ENCODE data around the gene RSPH3.

DNA sequence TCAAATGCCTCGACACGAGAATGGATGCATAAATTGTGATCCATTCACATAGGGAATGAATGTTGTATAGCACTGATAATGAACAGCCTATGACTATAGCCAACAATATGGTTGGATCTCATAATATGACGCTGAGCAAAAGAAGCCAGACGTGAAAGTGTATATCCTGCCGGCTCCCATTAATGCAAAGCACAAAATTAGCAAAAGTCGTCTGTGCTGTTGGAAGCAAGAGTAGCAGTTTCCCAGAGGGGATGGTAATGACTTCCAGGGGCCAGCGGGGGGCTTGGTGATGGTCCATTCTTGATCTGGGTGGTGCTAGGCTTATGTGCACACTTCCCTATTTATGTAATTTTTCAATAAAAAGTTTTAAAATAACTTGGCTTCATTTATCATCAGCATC, 45.8 kb upstream of the RSPH3 start:
- no peak for TF ChIP-seq POLR2A (IDR thresholded peaks at IDR 0.05)
- TF ChIP-seq, protein P1, sequence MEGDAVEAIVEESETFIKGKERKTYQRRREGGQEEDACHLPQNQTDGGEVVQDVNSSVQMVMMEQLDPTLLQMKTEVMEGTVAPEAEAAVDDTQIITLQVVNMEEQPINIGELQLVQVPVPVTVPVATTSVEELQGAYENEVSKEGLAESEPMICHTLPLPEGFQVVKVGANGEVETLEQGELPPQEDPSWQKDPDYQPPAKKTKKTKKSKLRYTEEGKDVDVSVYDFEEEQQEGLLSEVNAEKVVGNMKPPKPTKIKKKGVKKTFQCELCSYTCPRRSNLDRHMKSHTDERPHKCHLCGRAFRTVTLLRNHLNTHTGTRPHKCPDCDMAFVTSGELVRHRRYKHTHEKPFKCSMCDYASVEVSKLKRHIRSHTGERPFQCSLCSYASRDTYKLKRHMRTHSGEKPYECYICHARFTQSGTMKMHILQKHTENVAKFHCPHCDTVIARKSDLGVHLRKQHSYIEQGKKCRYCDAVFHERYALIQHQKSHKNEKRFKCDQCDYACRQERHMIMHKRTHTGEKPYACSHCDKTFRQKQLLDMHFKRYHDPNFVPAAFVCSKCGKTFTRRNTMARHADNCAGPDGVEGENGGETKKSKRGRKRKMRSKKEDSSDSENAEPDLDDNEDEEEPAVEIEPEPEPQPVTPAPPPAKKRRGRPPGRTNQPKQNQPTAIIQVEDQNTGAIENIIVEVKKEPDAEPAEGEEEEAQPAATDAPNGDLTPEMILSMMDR (IDR thresholded peaks at IDR 0.05) = no peak
- TF ChIP-seq EP300 (IDR thresholded peaks at IDR 0.05) = no peak
- no peak for TF ChIP-seq POLR2AphosphoS5 (IDR thresholded peaks at IDR 0.05)

Data from suprapubic skin (tissue), 4 donors.